Renal cortex interstitium (tissue), 11 donors: ENCODE data around the gene FKTN. TPM values are rescaled to one million over a fixed set of nuclear protein-coding genes. Genes with fewer than 3 reads are reported as not detected.

ENCODE experiments used
- DNase-seq, 11 donors: peaks; one replicate each; pipeline ENCODE4 v3.0.0-alpha.2; 2013; ENCODE audit warnings: low read depth in 9 of 11, low spot score in 4 of 11; ENCODE audit errors: extremely low read depth in 1 of 11
- polyA plus RNA-seq, 3 donors: library from polyadenylated mRNA; unstranded; fragments of 120-200 nt; gene quantifications; one replicate each; pipeline ENCODE4 v1.2.1, GENCODE V29; 2013; ENCODE audit not compliant: insufficient read length in 3 of 3

The FKTN gene
- polyA plus RNA-seq, 3 donors, result 22.6 to 33.2 (median 23.6) TPM

GRCh38 chr9:105667867-105668266 is 109.9 kb downstream of the FKTN start:
- no peak for DNase-seq

DNA sequence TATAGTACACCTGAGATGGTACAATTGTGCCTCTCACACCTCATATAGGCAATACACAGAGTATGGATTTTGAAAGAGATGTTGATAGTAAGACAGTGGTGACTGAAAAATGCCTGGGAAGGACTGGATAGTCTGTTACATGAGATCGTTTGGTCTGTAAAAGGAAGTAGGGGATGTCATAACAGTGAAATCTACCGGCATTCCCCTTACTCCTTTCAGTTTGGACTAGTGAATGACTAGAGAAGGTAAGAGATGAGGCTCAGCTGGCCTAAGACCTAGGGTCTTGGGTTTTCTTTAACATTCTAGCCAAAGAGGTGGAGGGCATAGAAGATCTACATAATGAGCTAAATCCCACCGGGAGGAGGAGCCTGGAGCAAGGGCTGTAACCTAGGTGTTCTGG is 112.4 kb downstream of the FKTN start:
- DNase-seq, result no peak

DNA sequence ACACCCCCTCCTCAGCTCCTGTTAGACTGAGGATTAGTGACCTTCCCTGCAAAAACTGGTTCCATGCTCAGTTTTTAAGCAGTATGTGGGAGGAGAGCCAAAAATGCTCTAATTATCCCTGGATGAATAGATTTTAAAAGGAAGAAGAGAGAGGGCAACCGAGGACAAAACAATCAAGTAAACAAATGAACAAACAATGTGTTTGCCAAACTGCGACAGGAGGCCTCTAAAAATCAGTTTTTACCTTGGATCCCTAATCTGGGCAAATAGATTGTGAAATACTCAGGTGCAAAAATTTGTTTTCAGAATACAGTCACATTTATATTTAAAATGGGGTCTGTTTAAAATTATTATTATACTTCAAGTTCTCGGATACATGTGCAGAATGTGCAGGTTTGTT is 112.8 kb downstream of the FKTN start:
- DNase-seq, result no peak

- no peak for DNase-seq
These were observed 114.8 kb downstream of the FKTN start for GRCh38 chr9:105672711-105673234.

GRCh38 chr9:105673850-105674387 is 116.0 kb downstream of the FKTN start:
- no peak for DNase-seq

DNA sequence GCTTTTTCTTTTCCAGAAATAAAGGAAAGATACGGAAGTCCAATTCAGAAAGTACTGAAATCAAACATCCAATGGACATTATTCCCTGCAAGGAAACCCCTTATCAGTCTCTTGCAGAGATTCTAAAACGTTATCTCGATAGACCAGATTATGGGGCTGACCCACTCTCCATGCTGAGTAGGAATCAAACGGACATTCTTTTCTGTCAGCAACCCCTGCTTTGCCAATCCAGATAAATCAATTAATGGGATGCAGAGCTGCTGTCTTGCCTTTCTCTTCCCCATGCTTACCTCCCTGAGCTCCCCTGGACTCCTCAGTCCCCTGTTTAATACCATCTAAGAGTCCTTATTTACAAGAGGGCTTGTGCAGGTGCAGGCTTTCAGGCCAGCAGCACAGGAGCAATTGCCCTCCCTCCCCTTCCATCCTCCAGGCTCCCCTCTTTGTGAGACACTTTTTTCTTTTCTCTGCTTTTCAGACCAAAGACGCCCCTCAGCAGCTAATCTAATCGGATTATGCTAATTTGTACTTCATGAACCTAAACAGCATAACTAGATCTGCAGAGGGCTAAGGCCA is 118.5 kb downstream of the FKTN start:
- no peak for DNase-seq

DNA sequence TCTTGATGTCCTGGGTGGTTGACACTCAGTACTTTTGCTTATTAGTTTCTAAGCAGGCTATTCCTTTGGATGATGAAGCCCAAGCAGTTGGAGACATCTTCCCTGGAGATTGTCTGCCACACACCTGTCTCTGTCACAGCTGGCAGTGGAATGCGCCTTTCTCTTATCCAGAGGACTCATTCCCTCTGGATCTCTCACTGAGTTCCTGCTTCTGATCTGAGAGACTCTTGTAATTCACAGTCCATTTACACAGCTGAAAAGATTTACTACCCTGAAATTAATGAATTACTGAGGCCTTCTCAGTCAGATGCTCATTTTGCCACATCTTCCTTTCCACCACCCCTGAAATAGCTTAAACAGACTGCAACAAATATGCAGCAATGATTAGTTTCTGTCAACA is 120.2 kb downstream of the FKTN start:
- no peak for DNase-seq

GRCh38 chr9:105678781-105679180 is 120.8 kb downstream of the FKTN start:
- DNase-seq, result no peak

- no peak for DNase-seq
These were observed 121.5 kb downstream of the FKTN start for GRCh38 chr9:105679257-105680022.

GRCh38 chr9:105681313-105681712 is 123.4 kb downstream of the FKTN start:
- no peak for DNase-seq

DNA sequence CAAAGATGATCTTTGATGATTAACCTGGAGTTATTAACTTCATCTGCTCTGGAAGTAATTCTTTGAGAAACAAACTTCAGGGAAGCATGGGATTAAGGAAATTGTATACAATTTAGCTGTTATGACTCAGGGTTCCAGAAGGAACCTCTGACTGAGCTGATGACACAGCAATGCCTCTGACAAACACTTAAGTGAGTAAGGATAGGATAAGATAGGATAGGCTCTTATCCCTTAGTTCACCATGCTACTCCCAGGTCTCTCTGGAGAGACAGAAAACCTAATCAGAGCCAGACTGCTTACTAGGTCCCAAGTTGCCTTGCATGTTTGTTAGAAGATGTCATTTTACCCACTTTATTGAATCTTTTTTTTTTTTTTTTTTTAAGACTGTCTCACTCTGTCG is 123.8 kb downstream of the FKTN start:
- no peak for DNase-seq

GRCh38 chr9:105683688-105684275 is 125.9 kb downstream of the FKTN start:
- no peak for DNase-seq

DNA sequence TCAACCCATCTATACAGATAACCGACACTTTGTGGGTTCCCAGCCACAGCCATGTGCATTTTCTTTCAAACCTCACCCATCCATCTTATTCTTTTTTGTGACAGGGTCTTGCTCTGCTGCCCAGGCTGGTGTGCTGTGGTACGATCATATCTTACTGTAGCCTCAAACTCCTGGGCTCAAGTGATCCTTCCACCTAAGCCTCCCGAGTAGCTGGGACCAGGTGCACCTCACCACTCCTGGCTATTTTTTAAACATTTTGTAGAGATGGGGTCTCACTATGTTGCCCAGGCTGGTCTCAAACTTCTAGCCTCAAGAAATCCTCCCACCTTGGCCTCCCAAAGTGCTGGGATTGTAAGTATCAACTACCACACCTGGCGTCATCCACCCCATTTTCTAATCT is 129.0 kb downstream of the FKTN start:
- no peak for DNase-seq

Other genes with a start within 250 kb of the FKTN start
- gene FSD1L, start 110.1 kb upstream of the FKTN start, polyA plus RNA-seq, result 10 to 100 TPM in 1 of 3 donors, 1 to 10 TPM in 2; 8.5 to 11.9 (median 9.6) TPM
- gene TAL2, start 104.3 kb downstream of the FKTN start, polyA plus RNA-seq, result 1 to 10 TPM; 1.7 to 3.5 (median 3.0) TPM
- gene TMEM38B, start 136.4 kb downstream of the FKTN start, polyA plus RNA-seq, result 10 to 100 TPM; 38.4 to 47.0 (median 43.5) TPM